ENCODE measurements around the gene METTL17. TPM values are rescaled to one million over a fixed set of nuclear protein-coding genes. Genes with fewer than 3 reads are reported as not detected.
A peak's percentile ranks its signal among the peaks of the same experiment; 100 is the strongest.
"Not testable (repeated sequence)": the region's sequence is repeated elsewhere in the genome, so short reads cannot be mapped to it uniquely, and the experiment has no call there.

Gene METTL17
- total RNA-seq, 1 experiment from 2014 or later, result 98.1 TPM

- H3K27me3 Mint-ChIP-seq (ENCODE audit: low read depth), result peaks cover 11% of the 10 kb centered on the region
- ChIA-PET CTCF (interaction anchor here (2.3 kb wide), 1 partner anchor 15 kb away, joined by 13 read pairs; no protein-coding TSS in a partner anchor), POLR2A (interaction anchor here (0.5 kb wide), 1 partner anchor 206 kb away, joined by 4 read pairs; no protein-coding TSS in a partner anchor)
- H3K4me1 Mint-ChIP-seq, result peaks cover 11% of the 10 kb centered on the region
- H3K27ac Mint-ChIP-seq; H3K9me3 Mint-ChIP-seq; H3K36me3 Mint-ChIP-seq; ATAC-seq; DNase-seq (ENCODE audit: low spot score); H3K4me3 Mint-ChIP-seq: not testable (repeated sequence)
Measured at GRCh38 chr14:20985650-20986049, 4.1 kb upstream of the METTL17 start.

GRCh38 chr14:20986811-20987210 lies 3.0 kb upstream of the METTL17 start:
- TF ChIP-seq AR (CRISPR knock-in tag; IDR thresholded peaks at IDR 0.05), result no peak
- TF ChIP-seq IRF1 (CRISPR knock-in tag; IDR thresholded peaks at IDR 0.05), result no peak
- CTCF ChIA-PET, result interaction anchor here (1.8 to 2.3 kb wide), 2 partner anchors 16 to 28 kb away, joined by 4 to 13 read pairs; no protein-coding TSS in a partner anchor
- H3K27me3 Mint-ChIP-seq (ENCODE audit: low read depth), result peaks cover 11% of the 10 kb centered on the region
- DNase-seq (ENCODE audit: low spot score) (no peak), ATAC-seq (no peak)
- H3K4me1 Mint-ChIP-seq, result peaks cover 15% of the 10 kb centered on the region
- POLR2A ChIA-PET, result no interaction called here
- H3K4me3 Mint-ChIP-seq, result no peak overlapping the region
- H3K36me3 Mint-ChIP-seq, result peaks cover 8% of the 10 kb centered on the region
- H3K9me3 Mint-ChIP-seq, result no peaks in the 10 kb centered on the region
- H3K27ac Mint-ChIP-seq, result no peak overlapping the region

DNA sequence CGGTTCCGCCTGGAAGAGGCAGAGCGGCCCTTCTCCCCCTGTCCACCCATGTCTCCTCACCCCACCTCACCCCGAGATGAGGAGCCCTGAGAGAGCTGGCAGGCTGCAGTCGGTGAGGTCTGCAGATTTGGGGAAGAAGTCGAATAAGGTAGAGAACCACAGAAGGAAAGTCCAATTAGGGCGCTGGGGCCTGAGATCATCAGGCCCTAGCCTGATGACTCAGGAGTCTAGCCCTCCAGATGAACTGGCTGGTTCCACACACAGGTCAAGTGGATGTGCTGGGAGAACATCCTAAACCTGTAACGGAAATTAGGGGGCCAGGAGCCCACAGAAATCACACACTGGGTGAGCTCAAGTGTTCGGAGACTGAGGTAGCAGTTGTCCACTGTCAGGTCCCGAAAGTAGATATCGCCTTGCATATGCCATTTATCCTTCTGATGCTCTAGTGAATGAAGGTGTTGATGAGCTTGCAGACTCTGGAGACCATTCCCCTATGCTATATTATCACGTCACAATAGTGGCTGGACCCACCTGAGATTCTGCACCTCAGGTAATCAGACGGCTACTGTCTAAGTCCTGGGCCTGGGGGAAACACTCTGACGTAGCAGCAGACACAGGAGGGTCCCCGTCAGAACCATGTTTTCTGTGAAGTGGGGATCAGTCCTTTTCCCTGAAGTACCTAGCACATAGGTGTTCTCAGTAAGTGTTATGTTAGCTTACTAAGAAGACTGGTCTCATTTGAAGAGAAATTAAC lies 886 bp upstream of the METTL17 start:
- ChIA-PET POLR2A (no interaction called here), CTCF (interaction anchor here (1.1 to 2.3 kb wide), 2 partner anchors 10 to 18 kb away, joined by 4 to 12 read pairs; partner anchors contain the start of gene SLC39A2)
- DNase-seq (ENCODE audit: low spot score) (no peak), ATAC-seq (no peak)
- Mint-ChIP-seq H3K36me3 (peaks cover 28% of the 10 kb centered on the region), H3K4me1 (peaks cover 17% of the 10 kb centered on the region), H3K4me3 (peak overlapping the region; percentile 49), H3K27me3 (ENCODE audit: low read depth) (peaks cover 1% of the 10 kb centered on the region; the same call in 1 of the 2 replicates), H3K9me3 (no peaks in the 10 kb centered on the region), H3K27ac (no peak overlapping the region)
- no peak for TF ChIP-seq TP53 (CRISPR knock-in tag; IDR thresholded peaks at IDR 0.05)
- TF ChIP-seq E2F1 (CRISPR knock-in tag; IDR thresholded peaks at IDR 0.05), result no peak
- TF ChIP-seq, protein P1, sequence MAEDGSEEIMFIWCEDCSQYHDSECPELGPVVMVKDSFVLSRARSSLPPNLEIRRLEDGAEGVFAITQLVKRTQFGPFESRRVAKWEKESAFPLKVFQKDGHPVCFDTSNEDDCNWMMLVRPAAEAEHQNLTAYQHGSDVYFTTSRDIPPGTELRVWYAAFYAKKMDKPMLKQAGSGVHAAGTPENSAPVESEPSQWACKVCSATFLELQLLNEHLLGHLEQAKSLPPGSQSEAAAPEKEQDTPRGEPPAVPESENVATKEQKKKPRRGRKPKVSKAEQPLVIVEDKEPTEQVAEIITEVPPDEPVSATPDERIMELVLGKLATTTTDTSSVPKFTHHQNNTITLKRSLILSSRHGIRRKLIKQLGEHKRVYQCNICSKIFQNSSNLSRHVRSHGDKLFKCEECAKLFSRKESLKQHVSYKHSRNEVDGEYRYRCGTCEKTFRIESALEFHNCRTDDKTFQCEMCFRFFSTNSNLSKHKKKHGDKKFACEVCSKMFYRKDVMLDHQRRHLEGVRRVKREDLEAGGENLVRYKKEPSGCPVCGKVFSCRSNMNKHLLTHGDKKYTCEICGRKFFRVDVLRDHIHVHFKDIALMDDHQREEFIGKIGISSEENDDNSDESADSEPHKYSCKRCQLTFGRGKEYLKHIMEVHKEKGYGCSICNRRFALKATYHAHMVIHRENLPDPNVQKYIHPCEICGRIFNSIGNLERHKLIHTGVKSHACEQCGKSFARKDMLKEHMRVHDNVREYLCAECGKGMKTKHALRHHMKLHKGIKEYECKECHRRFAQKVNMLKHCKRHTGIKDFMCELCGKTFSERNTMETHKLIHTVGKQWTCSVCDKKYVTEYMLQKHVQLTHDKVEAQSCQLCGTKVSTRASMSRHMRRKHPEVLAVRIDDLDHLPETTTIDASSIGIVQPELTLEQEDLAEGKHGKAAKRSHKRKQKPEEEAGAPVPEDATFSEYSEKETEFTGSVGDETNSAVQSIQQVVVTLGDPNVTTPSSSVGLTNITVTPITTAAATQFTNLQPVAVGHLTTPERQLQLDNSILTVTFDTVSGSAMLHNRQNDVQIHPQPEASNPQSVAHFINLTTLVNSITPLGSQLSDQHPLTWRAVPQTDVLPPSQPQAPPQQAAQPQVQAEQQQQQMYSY (CRISPR knock-in tag; IDR thresholded peaks at IDR 0.05), result no peak
- no peak for TF ChIP-seq FOXP1 (CRISPR knock-in tag; IDR thresholded peaks at IDR 0.05; ENCODE audit: borderline replicate concordance)
- no peak for TF ChIP-seq ARID4B (CRISPR knock-in tag; IDR thresholded peaks at IDR 0.05; ENCODE audit: borderline replicate concordance)
- TF ChIP-seq CBFB (CRISPR knock-in tag; IDR thresholded peaks at IDR 0.05; ENCODE audit: low read depth), result no peak
- no peak for TF ChIP-seq FOXJ3 (CRISPR knock-in tag; IDR thresholded peaks at IDR 0.05; ENCODE audit: borderline replicate concordance)
- TF ChIP-seq ZBTB21 (CRISPR knock-in tag; IDR thresholded peaks at IDR 0.05; ENCODE audit: borderline replicate concordance), result no peak
- no peak for TF ChIP-seq AR (CRISPR knock-in tag; IDR thresholded peaks at IDR 0.05)

All from WTC11 (cell line).